NOMO-1 (cell line): ENCODE data around the gene ZCCHC8.
"Not testable (repeated sequence)": the region's sequence is repeated elsewhere in the genome, so short reads cannot be mapped to it uniquely, and the experiment has no call there.

Source experiments
- DNase-seq, 2 experiments: peaks; one replicate each; lab custom pipeline; 2025; ENCODE audit not compliant: unreplicated experiment in 2 of 2; lab: John Stamatoyannopoulos, UW

The ZCCHC8 gene

GRCh38 chr12:122513028-122513427 is 12.3 kb upstream of the ZCCHC8 start:
- not testable (repeated sequence) for DNase-seq

GRCh38 chr12:122508163-122508562 is 7.4 kb upstream of the ZCCHC8 start:
- no peak for DNase-seq

GRCh38 chr12:122506393-122506938 is 5.7 kb upstream of the ZCCHC8 start:
- no peak for DNase-seq

GRCh38 chr12:122505419-122506051 is 4.8 kb upstream of the ZCCHC8 start:
- peak in 1 of 2 experiments; percentile 24 for DNase-seq

GRCh38 chr12:122503783-122504590 is 3.3 kb upstream of the ZCCHC8 start:
- DNase-seq, result no peak

GRCh38 chr12:122503147-122503751 is 2.5 kb upstream of the ZCCHC8 start:
- no peak for DNase-seq

GRCh38 chr12:122501489-122501989 is 807 bp upstream of the ZCCHC8 start:
- peak; percentile 61 to 68 for DNase-seq

GRCh38 chr12:122499991-122500684 is 594 bp downstream of the ZCCHC8 start:
- DNase-seq, result peak; percentile 44 to 61

- no peak for DNase-seq
Measured at GRCh38 chr12:122495258-122495657, 5.5 kb downstream of the ZCCHC8 start.

GRCh38 chr12:122493222-122493621 is 7.5 kb downstream of the ZCCHC8 start:
- peak in 1 of 2 experiments; percentile 2 for DNase-seq

GRCh38 chr12:122491991-122492390 is 8.7 kb downstream of the ZCCHC8 start:
- no peak for DNase-seq

GRCh38 chr12:122489038-122489437 is 11.7 kb downstream of the ZCCHC8 start:
- DNase-seq, result no peak

- DNase-seq, result not testable (repeated sequence)
Measured at GRCh38 chr12:122487807-122488206, 12.9 kb downstream of the ZCCHC8 start.

- DNase-seq, result no peak
Measured at GRCh38 chr12:122486805-122487426, 13.8 kb downstream of the ZCCHC8 start.

- DNase-seq, result not testable (repeated sequence)
Measured at GRCh38 chr12:122486360-122486759, 14.4 kb downstream of the ZCCHC8 start.

- not testable (repeated sequence) for DNase-seq
Measured at GRCh38 chr12:122484385-122484784, 16.3 kb downstream of the ZCCHC8 start.

GRCh38 chr12:122483969-122484368 is 16.8 kb downstream of the ZCCHC8 start:
- no peak for DNase-seq

- no peak for DNase-seq
Measured at GRCh38 chr12:122481861-122482260, 18.9 kb downstream of the ZCCHC8 start.

GRCh38 chr12:122480753-122481152 is 20.0 kb downstream of the ZCCHC8 start:
- no peak for DNase-seq

GRCh38 chr12:122474324-122474716 is 26.4 kb downstream of the ZCCHC8 start:
- DNase-seq, result no peak
